GM10847 (cell line): Measurements from ENCODE around the gene FNDC3B.

Experiments used
- POLR2A ChIP-seq: IDR thresholded peaks from 2 replicates; pipeline ENCODE4 v1.6.1; 2011; ENCODE audit not compliant: insufficient read length; ENCODE audit errors: extremely low read depth

Gene FNDC3B

GRCh38 chr3:172150913-172151650 is 111.7 kb downstream of the FNDC3B start:
- TF ChIP-seq POLR2A, result no peak

- no peak for TF ChIP-seq POLR2A
Observed at GRCh38 chr3:172151651-172152649, 112.6 kb downstream of the FNDC3B start.

GRCh38 chr3:172152874-172153273 is 113.5 kb downstream of the FNDC3B start:
- TF ChIP-seq POLR2A, result no peak

GRCh38 chr3:172153335-172153861 is 114.0 kb downstream of the FNDC3B start:
- no peak for TF ChIP-seq POLR2A

GRCh38 chr3:172154768-172155664 is 115.6 kb downstream of the FNDC3B start:
- TF ChIP-seq POLR2A, result no peak

- no peak for TF ChIP-seq POLR2A
Observed at GRCh38 chr3:172155897-172156585, 116.7 kb downstream of the FNDC3B start.

- no peak for TF ChIP-seq POLR2A
Observed at GRCh38 chr3:172156586-172156955, 117.2 kb downstream of the FNDC3B start.

GRCh38 chr3:172157564-172158258 is 118.3 kb downstream of the FNDC3B start:
- no peak for TF ChIP-seq POLR2A

- TF ChIP-seq POLR2A, result no peak
Observed at GRCh38 chr3:172158741-172159140, 119.4 kb downstream of the FNDC3B start.

- TF ChIP-seq POLR2A, result no peak
Observed at GRCh38 chr3:172159376-172159775, 120.0 kb downstream of the FNDC3B start.

- no peak for TF ChIP-seq POLR2A
Observed at GRCh38 chr3:172159962-172160538, 120.7 kb downstream of the FNDC3B start.

- TF ChIP-seq POLR2A, result no peak
Observed at GRCh38 chr3:172161133-172161789, 121.9 kb downstream of the FNDC3B start.

GRCh38 chr3:172161959-172162358 is 122.6 kb downstream of the FNDC3B start:
- TF ChIP-seq POLR2A, result no peak
